Tibial artery (tissue), 4 donors: Measurements from ENCODE around the gene GABBR2.

Experiments used
- DNase-seq, 2 donors: peaks; one replicate each; pipeline ENCODE4 v3.0.0-alpha.2; 2019
- H3K27ac ChIP-seq, 2 donors: fragments of 200-600 bp; sonication (generic) in 1 of 2; 1 replicate in 1 of 2; 2 replicates in 1 of 2; pipeline ENCODE4 v1.5.1; 2018 to 2019; ENCODE audit warnings: mild to moderate bottlenecking in 1 of 2
- H3K27me3 ChIP-seq, 2 donors: fragments of 200-600 bp; sonication (generic) in 1 of 2; one replicate each; pipeline versions ENCODE4 v1.5.1 to v1.6.0; 2016 to 2019
- H3K36me3 ChIP-seq, 3 donors: fragments of 200-600 bp; sonication (generic) in 2 of 3; one replicate each; pipeline ENCODE4 v1.5.1; 2016 to 2019; ENCODE audit warnings: mild to moderate bottlenecking in 2 of 3
- H3K4me1 ChIP-seq, 4 donors: fragments of 200-600 bp; sonication (generic) in 2 of 4; 1 replicate in 3 of 4; 2 replicates in 1 of 4; pipeline ENCODE4 v1.5.1; 2016 to 2019
- H3K4me3 ChIP-seq, 2 donors: fragments of 200-600 bp; sonication (generic) in 1 of 2; 1 replicate in 1 of 2; 2 replicates in 1 of 2; pipeline ENCODE4 v1.5.1; 2018 to 2019; ENCODE audit warnings: mild to moderate bottlenecking in 2 of 2
- H3K9me3 ChIP-seq, 3 donors: fragments of 200-600 bp; sonication (generic) in 1 of 3; one replicate each; pipeline ENCODE4 v1.5.1; 2016 to 2019
- intact Hi-C: fragments of 100-400 bp; cut with DNase I; formaldehyde crosslinking; loops from one replicate; pipeline ENCODE4 v1.15.0; 2023; ENCODE audit warnings: low total_unique reads
- TF ChIP-seq, protein P1 (sequence below), 2 experiments: fragments of 200-600 bp in 1 of 2; fragments of 450-650 bp in 1 of 2; IDR thresholded peaks; one replicate each; pipeline ENCODE4 v1.5.1; 2017 to 2019; ENCODE audit warnings: antibody characterized with exemption in 2 of 2, mild to moderate bottlenecking in 1 of 2, moderate library complexity in 1 of 2

GABBR2 gene

DNA sequence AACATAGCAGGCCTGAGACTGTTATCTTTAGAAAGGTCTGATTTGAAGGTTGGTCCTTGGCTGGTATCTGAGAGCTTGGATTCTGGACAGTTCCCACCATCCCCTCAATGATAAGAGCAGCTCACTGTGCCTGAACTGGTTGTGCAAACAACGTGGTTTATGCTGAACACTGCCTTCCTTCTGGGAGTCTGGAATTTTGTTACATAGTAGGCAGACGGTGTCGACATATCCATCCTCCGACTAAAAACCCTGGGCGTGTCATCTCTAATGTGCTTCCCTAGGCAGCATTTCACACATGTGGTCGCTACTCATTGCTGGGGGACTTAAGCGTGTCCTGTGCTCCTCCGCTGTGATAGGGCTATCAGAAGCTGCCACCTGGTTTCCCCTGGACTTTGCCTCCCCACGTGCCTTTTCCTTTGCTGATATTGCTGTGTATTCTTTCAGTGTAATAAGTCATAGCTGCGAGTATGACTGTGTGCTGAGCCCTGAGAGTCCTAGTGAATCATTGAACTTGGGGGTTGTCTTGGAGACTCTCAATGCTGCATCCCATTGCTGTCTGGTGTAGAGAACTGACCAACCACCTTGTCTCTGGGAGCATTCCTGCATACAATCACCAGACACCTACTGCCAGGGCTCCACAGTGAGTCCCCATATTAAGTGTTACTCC lies 334.2 kb downstream of the GABBR2 start:
- DNase-seq = no peak
- Histone ChIP-seq H3K9me3 (no peaks in the 10 kb centered on the region), H3K4me1 (no peaks in the 10 kb centered on the region), H3K27me3 (no peaks in the 10 kb centered on the region), H3K4me3 (no peak overlapping the region), H3K27ac (no peak overlapping the region), H3K36me3 (no peaks in the 10 kb centered on the region)
- intact Hi-C loops = no loop called here
- TF ChIP-seq, protein P1, sequence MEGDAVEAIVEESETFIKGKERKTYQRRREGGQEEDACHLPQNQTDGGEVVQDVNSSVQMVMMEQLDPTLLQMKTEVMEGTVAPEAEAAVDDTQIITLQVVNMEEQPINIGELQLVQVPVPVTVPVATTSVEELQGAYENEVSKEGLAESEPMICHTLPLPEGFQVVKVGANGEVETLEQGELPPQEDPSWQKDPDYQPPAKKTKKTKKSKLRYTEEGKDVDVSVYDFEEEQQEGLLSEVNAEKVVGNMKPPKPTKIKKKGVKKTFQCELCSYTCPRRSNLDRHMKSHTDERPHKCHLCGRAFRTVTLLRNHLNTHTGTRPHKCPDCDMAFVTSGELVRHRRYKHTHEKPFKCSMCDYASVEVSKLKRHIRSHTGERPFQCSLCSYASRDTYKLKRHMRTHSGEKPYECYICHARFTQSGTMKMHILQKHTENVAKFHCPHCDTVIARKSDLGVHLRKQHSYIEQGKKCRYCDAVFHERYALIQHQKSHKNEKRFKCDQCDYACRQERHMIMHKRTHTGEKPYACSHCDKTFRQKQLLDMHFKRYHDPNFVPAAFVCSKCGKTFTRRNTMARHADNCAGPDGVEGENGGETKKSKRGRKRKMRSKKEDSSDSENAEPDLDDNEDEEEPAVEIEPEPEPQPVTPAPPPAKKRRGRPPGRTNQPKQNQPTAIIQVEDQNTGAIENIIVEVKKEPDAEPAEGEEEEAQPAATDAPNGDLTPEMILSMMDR (IDR thresholded peaks at IDR 0.05) = no peak

DNA sequence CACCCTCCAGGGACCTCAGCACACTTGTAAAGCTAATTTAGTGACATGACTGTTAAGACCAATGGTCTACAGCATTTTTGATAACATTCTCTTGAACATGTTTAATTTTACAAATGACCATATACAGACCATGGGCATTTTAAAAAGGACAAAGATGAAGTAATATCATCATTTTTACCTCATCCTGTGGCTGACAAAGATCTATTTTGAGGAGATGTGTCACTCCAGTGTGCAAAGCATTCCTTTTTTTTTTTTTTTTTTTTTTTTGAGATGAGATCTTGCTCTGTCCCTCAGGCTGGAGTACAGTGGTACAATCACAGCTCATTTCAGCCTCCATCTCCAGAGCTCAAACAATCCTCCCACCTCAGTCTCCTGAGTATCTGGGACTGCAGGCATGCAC lies 335.1 kb downstream of the GABBR2 start:
- TF ChIP-seq, protein P1 (IDR thresholded peaks at IDR 0.05) = no peak
- H3K9me3 ChIP-seq = no peaks in the 10 kb centered on the region
- H3K27ac ChIP-seq = no peak overlapping the region
- no peaks in the 10 kb centered on the region for H3K36me3 ChIP-seq
- DNase-seq = no peak
- no peaks in the 10 kb centered on the region for H3K4me1 ChIP-seq
- no peaks in the 10 kb centered on the region for H3K27me3 ChIP-seq
- H3K4me3 ChIP-seq = no peak overlapping the region
- intact Hi-C loops = no loop called here

DNA sequence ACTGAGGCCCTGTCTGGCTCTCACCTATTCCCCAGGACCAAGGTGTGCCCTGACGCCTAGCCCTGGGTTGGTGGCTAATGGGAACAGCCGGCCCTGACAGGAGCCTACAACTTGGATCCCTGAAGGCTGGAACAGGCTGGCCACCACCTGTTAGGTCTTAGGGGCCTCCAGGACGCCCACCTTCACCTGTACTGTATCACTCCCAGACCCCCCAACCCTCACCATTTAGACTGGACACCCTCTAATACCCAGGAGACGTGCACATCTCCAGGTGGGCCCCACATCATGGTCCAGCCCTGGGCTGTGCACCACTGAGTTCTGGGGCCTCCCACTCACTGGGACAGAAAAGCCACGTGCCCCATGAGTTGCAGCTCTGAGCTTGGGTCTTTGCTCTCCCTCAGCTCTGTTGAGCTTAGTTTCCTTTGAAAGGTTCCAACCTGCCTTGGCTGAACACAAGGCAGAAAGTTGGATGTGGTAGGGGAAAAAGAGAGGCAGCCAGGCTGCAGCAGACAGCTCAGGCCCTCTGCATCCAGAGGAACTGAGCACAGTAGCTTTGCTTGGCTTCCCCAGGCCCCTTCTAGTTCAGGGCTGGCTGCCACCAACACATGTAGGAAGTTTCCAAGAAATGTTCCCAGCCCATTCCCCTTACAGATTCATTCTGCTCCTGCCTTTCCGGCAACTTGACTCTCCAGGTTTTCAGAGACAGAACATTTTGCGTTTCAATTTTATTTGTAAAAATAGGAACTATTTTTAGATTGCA lies 336.5 kb downstream of the GABBR2 start:
- no peak overlapping the region for H3K4me3 ChIP-seq
- intact Hi-C loops = no loop called here
- H3K9me3 ChIP-seq = no peaks in the 10 kb centered on the region
- no peak for DNase-seq
- H3K27ac ChIP-seq = no peak overlapping the region
- no peaks in the 10 kb centered on the region for H3K4me1 ChIP-seq
- no peaks in the 10 kb centered on the region for H3K36me3 ChIP-seq
- TF ChIP-seq, protein P1 (IDR thresholded peaks at IDR 0.05) = no peak
- no peaks in the 10 kb centered on the region for H3K27me3 ChIP-seq

DNA sequence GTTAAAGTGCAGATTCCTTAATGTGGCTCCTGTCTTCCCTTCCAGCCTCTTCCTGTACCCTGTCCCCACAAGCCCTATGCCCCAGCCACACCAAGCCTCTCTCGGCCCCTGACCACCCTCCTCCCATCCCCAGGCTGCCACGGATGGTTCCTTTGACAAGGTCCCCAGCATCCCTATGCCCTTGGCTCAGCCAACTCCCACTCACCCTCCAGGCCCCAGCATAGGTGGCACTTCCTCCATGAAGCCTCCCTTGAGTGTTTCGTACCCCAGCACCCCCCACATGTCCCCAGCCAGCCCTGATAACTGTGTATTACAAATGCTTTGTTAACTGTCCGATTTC lies 337.8 kb downstream of the GABBR2 start:
- no peak for DNase-seq
- Histone ChIP-seq H3K27me3 (no peaks in the 10 kb centered on the region), H3K36me3 (no peaks in the 10 kb centered on the region), H3K4me1 (no peaks in the 10 kb centered on the region), H3K27ac (no peak overlapping the region), H3K4me3 (no peak overlapping the region), H3K9me3 (peaks cover 0 to under 1% (median 0%) of the 10 kb centered on the region in 3 donors)
- intact Hi-C loops = no loop called here
- TF ChIP-seq, protein P1 (IDR thresholded peaks at IDR 0.05) = no peak

DNA sequence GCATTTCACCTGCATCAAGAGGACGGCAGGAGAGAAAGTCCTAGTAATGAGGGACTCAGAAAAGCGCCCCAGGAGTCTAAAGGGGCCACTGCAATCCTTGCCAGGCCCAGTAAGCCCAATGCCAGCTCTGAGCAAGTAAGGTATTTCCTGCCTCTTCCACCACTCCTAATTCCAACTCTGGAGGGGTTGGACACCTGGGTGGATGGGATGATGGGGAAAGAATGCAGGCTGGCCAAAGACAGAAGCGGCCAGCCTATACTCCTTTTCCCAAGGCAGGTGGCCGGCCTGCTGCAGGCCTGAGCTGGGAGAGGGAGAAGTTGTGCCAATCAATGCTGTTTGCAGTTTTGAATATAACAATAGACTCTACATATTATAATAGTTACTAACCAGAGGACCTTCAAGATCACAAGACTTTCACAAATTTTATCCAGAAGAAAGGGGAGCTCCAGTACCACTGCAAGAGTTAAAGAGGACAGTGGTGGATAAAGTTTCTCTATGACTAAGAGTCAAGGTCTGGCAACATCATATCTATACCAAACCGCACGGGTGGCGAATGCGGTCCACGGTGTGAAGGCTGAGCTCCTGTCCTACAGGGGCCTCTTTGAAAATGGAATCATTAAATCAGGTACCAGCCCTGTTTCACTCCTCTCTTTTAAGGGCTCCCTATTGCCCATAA lies 338.3 kb downstream of the GABBR2 start:
- no peaks in the 10 kb centered on the region for H3K4me1 ChIP-seq
- H3K27ac ChIP-seq = no peak overlapping the region
- no peak for DNase-seq
- no peaks in the 10 kb centered on the region for H3K27me3 ChIP-seq
- H3K4me3 ChIP-seq = no peak overlapping the region
- peaks cover 0 to 5% (median 4%) of the 10 kb centered on the region in 3 donors for H3K9me3 ChIP-seq
- intact Hi-C loops = no loop called here
- H3K36me3 ChIP-seq = no peaks in the 10 kb centered on the region
- TF ChIP-seq, protein P1 (IDR thresholded peaks at IDR 0.05) = no peak
